Measurements from ENCODE around the gene CLEC17A.
"Not testable (repeated sequence)": the region's sequence is repeated elsewhere in the genome, so short reads cannot be mapped to it uniquely, and the experiment has no call there.

CLEC17A gene

DNA sequence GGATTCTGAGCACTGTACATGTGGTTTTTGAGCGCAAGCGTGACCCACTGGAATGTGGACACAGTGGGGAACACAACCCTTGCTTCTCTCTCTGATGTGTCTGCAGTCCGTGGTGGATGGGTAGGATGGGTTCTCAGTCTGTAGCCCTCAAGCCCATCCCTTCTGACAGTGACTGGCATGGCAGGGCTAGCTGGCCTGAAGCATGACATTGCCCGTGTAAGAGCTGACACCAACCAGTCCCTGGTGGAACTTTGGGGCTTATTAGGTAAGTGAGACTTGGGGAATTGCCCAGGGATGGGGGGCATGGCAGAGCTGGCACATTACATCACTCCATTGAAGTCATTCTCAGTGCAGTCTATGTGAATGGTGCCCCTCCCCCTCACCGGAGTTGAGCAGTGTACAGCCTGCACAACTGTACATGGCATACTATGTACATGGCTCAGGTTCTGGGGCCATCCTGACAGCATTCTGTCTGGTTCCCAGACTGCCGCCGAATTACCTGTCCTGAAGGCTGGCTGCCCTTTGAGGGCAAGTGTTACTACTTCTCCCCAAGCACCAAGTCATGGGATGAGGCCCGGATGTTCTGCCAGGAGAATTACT lies 16.8 kb downstream of the CLEC17A start:
- Histone ChIP-seq H3K9me3 (ENCODE audit: control insufficient read depth, low read depth, low read length) (peaks cover 38% of the 10 kb centered on the region), H3K9ac (ENCODE audit: low read length) (no peak overlapping the region), H3K4me1 (ENCODE audit: control insufficient read depth, low read depth, low read length) (no peaks in the 10 kb centered on the region), H3K36me3 (ENCODE audit: control insufficient read depth, low read depth, low read length) (no peaks in the 10 kb centered on the region), H3K27ac (ENCODE audit: low read length) (no peak overlapping the region), H3K27me3 (ENCODE audit: control insufficient read depth, insufficient read depth, low read length) (no peaks in the 10 kb centered on the region), H3K4me3 (ENCODE audit: low read length) (no peak overlapping the region)

DNA sequence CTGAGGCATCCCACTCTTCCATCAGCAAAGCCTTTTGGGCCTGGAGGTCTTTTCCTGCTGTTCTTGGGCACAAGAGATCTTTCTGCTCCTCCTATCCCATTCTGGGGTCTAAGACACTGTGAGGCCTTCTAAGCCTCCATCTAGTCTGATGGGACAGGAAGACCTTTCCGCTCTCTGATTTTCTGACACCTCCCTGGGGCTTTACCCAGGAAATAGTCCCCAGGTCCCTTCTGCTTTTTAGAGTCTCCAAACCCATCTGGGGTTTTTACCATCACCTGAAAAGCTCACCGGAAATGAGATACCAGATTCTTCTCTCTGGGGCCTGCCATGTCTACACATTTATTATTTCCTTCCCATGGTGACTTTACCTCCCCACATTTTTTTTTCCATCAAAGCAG lies 21.1 kb downstream of the CLEC17A start:
- Histone ChIP-seq H3K36me3 (ENCODE audit: control insufficient read depth, low read depth, low read length) (no peaks in the 10 kb centered on the region), H3K9ac (ENCODE audit: low read length) (no peak overlapping the region), H3K4me1 (ENCODE audit: control insufficient read depth, low read depth, low read length) (no peaks in the 10 kb centered on the region), H3K27ac (ENCODE audit: low read length) (no peak overlapping the region), H3K27me3 (ENCODE audit: control insufficient read depth, insufficient read depth, low read length) (no peaks in the 10 kb centered on the region), H3K4me3 (ENCODE audit: low read length) (no peak overlapping the region), H3K9me3 (ENCODE audit: control insufficient read depth, low read depth, low read length) (peaks cover 45% of the 10 kb centered on the region)

DNA sequence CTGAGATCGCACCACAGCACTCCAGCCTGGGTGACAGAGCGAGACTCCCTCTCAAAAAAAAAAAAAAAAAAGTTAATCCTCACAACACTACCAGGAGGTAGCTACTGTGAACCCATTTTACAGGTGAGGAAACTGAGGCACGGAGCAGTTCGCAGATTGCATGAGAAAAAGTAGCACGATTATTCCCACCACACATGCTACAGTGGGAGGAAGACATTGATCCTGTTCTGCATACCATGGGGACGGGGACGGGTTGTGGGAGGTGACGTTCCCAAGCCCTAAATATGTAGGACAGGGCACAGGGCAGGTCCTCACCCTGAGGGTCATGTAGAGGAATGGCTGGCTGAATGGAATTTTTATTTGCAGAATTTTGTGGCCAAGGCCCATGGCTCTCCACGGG lies 23.7 kb downstream of the CLEC17A start:
- Histone ChIP-seq H3K4me3 (ENCODE audit: low read length) (no peak overlapping the region), H3K9me3 (ENCODE audit: control insufficient read depth, low read depth, low read length) (peaks cover 43% of the 10 kb centered on the region), H3K27ac (ENCODE audit: low read length) (no peak overlapping the region), H3K36me3 (ENCODE audit: control insufficient read depth, low read depth, low read length) (no peaks in the 10 kb centered on the region), H3K9ac (ENCODE audit: low read length) (no peak overlapping the region), H3K27me3 (ENCODE audit: control insufficient read depth, insufficient read depth, low read length) (no peaks in the 10 kb centered on the region), H3K4me1 (ENCODE audit: control insufficient read depth, low read depth, low read length) (no peaks in the 10 kb centered on the region)

DNA sequence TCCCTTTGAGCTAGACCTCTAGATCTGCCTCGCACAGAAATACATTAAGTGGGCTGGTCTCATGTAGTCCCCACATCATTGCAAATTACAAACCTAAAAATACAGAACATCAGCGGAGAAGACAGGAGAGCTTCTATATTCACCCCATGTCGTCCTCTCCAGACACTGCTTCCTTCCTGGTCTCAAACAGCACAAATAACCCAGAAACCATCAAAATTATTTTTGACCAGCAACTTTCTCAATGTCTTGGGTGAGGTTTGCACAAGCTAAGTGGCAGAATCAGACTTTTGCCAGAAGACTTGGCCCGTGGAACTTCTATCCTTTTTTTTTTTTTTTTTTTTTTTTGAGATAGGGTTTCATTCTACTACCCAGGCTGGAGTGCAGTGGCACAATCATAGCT lies 28.2 kb downstream of the CLEC17A start:
- H3K9ac ChIP-seq (ENCODE audit: low read length), result no peak overlapping the region
- no peaks in the 10 kb centered on the region for H3K27me3 ChIP-seq (ENCODE audit: control insufficient read depth, insufficient read depth, low read length)
- no peaks in the 10 kb centered on the region for H3K36me3 ChIP-seq (ENCODE audit: control insufficient read depth, low read depth, low read length)
- no peaks in the 10 kb centered on the region for H3K4me1 ChIP-seq (ENCODE audit: control insufficient read depth, low read depth, low read length)
- H3K27ac ChIP-seq (ENCODE audit: low read length), result no peak overlapping the region
- H3K4me3 ChIP-seq (ENCODE audit: low read length), result no peak overlapping the region
- H3K9me3 ChIP-seq (ENCODE audit: control insufficient read depth, low read depth, low read length), result peaks cover 33% of the 10 kb centered on the region

DNA sequence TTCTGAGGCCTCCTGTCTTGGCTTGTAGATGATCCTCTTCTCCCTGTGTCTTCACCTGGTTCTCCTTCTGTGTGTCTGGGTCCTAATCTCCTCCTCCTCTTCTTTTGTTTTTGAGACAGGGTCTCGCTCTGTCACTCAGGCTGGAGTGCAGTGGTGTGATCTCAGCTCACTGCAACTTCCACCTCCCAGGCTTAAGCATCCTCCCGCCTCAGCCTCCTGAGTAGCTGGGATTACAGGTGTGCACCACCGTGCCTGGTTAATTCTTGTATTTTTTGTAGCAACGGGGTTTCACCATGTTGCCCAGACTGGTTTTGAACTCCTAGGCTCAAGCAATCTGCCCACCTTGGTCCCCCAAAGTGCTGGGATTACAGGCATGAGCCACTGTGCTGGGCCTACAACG lies 29.4 kb downstream of the CLEC17A start:
- not testable (repeated sequence) for H3K9ac ChIP-seq (ENCODE audit: low read length); H3K36me3 ChIP-seq (ENCODE audit: control insufficient read depth, low read depth, low read length); H3K4me1 ChIP-seq (ENCODE audit: control insufficient read depth, low read depth, low read length); H3K27me3 ChIP-seq (ENCODE audit: control insufficient read depth, insufficient read depth, low read length); H3K4me3 ChIP-seq (ENCODE audit: low read length); H3K27ac ChIP-seq (ENCODE audit: low read length)
- peaks cover 24% of the 10 kb centered on the region for H3K9me3 ChIP-seq (ENCODE audit: control insufficient read depth, low read depth, low read length)

DNA sequence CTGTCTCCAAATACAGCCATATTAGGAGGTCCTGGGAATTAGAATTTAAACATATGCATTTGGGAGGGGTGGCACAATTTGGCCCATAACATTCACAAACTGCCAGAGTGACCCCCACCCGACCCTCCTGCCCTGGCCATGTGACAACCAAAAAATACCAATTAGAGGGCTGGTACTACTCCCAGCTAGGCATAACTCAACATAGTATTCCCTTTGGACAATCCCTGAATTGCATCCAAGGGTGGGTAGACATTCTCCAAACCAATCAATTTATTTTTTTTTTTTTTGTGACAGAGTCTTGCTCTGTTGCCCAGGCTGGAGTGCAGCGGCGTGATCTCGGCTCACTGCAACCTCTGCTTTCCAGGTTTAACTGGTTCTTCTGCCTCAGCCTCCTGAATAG lies 29.8 kb downstream of the CLEC17A start:
- H3K27me3 ChIP-seq (ENCODE audit: control insufficient read depth, insufficient read depth, low read length), result no peaks in the 10 kb centered on the region
- no peak overlapping the region for H3K4me3 ChIP-seq (ENCODE audit: low read length)
- H3K9ac ChIP-seq (ENCODE audit: low read length), result no peak overlapping the region
- H3K9me3 ChIP-seq (ENCODE audit: control insufficient read depth, low read depth, low read length), result peaks cover 24% of the 10 kb centered on the region
- no peaks in the 10 kb centered on the region for H3K4me1 ChIP-seq (ENCODE audit: control insufficient read depth, low read depth, low read length)
- no peaks in the 10 kb centered on the region for H3K36me3 ChIP-seq (ENCODE audit: control insufficient read depth, low read depth, low read length)
- no peak overlapping the region for H3K27ac ChIP-seq (ENCODE audit: low read length)

DNA sequence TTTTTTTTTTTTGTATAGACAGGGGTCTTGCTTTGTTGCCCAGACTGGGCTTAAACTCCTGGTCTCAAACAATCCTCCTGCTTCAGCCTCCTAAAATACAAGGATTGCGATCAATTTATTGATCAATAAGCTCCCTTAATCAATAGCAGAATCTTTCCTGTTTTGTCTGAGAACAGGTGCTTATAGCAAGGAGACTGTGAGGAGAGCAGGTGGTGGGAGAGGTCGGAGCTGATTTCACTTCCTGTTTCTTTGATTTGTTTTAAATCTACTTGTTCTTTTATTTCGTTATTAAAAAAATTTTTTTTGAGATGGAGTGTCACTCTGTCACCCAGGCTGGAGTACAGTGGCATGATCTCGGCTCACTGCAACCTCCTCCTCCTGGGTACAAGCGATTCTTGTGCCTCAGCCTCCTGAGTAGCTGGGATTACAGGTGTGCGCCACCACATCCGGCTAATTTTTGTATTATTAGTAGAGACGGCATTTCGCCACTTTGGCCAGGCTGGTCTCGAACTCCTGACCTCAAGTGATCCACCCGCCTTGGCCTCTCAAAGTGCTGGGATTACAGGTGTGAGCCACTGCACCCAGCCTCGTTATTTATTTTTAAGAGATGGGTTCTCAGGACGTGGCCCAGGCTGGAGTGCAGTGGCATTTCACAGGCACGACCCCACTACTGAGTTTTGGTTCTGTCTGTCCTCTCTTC lies 30.7 kb downstream of the CLEC17A start:
- not testable (repeated sequence) for H3K4me1 ChIP-seq (ENCODE audit: control insufficient read depth, low read depth, low read length); H3K27ac ChIP-seq (ENCODE audit: low read length); H3K4me3 ChIP-seq (ENCODE audit: low read length); H3K36me3 ChIP-seq (ENCODE audit: control insufficient read depth, low read depth, low read length); H3K9ac ChIP-seq (ENCODE audit: low read length); H3K27me3 ChIP-seq (ENCODE audit: control insufficient read depth, insufficient read depth, low read length)
- H3K9me3 ChIP-seq (ENCODE audit: control insufficient read depth, low read depth, low read length), result peaks cover 21% of the 10 kb centered on the region

DNA sequence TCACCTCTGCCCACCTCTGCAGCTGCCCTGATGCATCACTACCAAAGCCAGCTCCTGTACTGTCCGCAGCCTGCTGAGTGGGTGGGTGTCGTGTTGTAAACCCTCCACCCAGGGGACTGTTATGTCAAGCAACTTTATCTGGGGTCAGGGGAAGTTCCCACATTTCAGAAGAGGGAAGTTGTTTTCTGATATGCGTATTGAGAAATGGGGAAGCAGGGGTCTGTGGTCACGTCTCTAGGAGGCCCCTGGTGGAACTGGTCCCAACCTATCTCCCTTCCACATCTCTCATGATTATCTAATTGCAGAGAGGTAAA lies 31.2 kb downstream of the CLEC17A start:
- no peak overlapping the region for H3K27ac ChIP-seq (ENCODE audit: low read length)

DNA sequence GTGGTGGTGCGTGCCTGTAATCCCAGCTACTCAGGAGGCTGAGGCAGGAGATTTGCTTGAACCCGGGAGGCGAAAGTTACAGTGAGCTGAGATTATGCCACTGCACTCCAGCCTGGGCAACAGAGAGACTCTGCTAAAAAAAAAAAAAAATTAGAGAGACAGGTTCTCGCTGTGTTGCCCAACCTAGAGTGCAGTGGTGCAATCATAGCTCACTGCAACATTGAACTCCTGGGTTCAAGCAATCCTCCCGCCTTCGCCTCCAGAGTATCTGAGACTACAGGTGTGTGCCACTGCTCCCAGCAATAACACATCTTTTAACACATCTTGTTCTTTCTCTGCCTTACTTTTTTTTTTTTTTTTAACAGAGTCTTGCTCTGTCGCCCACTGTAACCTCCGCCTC lies 32.7 kb downstream of the CLEC17A start:
- H3K9ac ChIP-seq (ENCODE audit: low read length), result no peak overlapping the region
- no peaks in the 10 kb centered on the region for H3K36me3 ChIP-seq (ENCODE audit: control insufficient read depth, low read depth, low read length)
- no peak overlapping the region for H3K4me3 ChIP-seq (ENCODE audit: low read length)
- no peaks in the 10 kb centered on the region for H3K4me1 ChIP-seq (ENCODE audit: control insufficient read depth, low read depth, low read length)
- no peak overlapping the region for H3K27ac ChIP-seq (ENCODE audit: low read length)
- no peaks in the 10 kb centered on the region for H3K27me3 ChIP-seq (ENCODE audit: control insufficient read depth, insufficient read depth, low read length)
- peaks cover 27% of the 10 kb centered on the region for H3K9me3 ChIP-seq (ENCODE audit: control insufficient read depth, low read depth, low read length)

More for the DNA sequence above, 31.2 kb downstream of the CLEC17A start:
- no peak overlapping the region for H3K9ac ChIP-seq (ENCODE audit: low read length)
- no peaks in the 10 kb centered on the region for H3K4me1 ChIP-seq (ENCODE audit: control insufficient read depth, low read depth, low read length)
- no peaks in the 10 kb centered on the region for H3K27me3 ChIP-seq (ENCODE audit: control insufficient read depth, insufficient read depth, low read length)
- H3K4me3 ChIP-seq (ENCODE audit: low read length), result no peak overlapping the region
- H3K9me3 ChIP-seq (ENCODE audit: control insufficient read depth, low read depth, low read length), result peaks cover 19% of the 10 kb centered on the region
- H3K36me3 ChIP-seq (ENCODE audit: control insufficient read depth, low read depth, low read length), result no peaks in the 10 kb centered on the region

DNA sequence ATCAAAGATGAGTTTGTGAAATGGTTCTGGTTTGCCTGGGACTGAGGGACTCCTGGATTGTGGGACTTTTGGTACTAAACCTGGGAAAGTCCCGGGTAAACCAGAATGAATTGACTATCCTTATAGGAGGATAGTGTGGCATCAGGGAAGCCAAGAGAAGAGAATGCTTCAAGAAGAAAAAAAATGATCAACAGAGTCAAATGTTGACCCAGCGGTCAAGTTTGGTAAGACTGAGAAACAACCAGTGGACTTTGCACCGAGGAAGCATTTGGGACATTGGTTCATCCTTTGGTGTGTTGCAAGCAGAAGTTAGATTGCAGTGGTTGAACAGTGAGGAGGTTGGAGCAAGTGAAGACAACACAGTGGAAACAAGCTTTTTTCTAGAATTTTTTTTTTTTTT lies 33.5 kb downstream of the CLEC17A start:
- H3K36me3 ChIP-seq (ENCODE audit: control insufficient read depth, low read depth, low read length), result no peaks in the 10 kb centered on the region
- H3K4me3 ChIP-seq (ENCODE audit: low read length), result no peak overlapping the region
- no peaks in the 10 kb centered on the region for H3K27me3 ChIP-seq (ENCODE audit: control insufficient read depth, insufficient read depth, low read length)
- H3K9me3 ChIP-seq (ENCODE audit: control insufficient read depth, low read depth, low read length), result peaks cover 29% of the 10 kb centered on the region
- H3K9ac ChIP-seq (ENCODE audit: low read length), result no peak overlapping the region
- H3K27ac ChIP-seq (ENCODE audit: low read length), result no peak overlapping the region
- no peaks in the 10 kb centered on the region for H3K4me1 ChIP-seq (ENCODE audit: control insufficient read depth, low read depth, low read length)

DNA sequence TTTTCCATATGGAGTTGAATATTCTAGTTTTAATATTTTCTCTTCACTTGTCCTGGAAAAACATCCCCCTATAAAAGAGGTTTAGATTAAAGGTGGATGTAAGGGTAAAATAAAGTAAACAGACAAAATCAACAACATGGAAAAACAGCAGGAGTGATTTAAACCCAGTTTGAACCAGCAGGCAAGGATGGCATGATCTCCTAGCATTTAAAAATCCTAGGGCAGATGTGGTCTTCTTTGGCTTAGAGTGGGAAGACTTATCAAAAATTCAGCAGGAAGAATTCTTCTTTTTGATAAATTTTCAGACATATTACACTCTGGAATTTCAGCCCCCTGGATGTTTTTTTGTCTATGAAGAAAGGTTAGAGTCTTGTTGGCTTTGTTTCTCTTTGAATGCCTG lies 36.5 kb downstream of the CLEC17A start:
- no peaks in the 10 kb centered on the region for H3K36me3 ChIP-seq (ENCODE audit: control insufficient read depth, low read depth, low read length)
- H3K27me3 ChIP-seq (ENCODE audit: control insufficient read depth, insufficient read depth, low read length), result no peaks in the 10 kb centered on the region
- H3K9ac ChIP-seq (ENCODE audit: low read length), result no peak overlapping the region
- no peak overlapping the region for H3K4me3 ChIP-seq (ENCODE audit: low read length)
- no peak overlapping the region for H3K27ac ChIP-seq (ENCODE audit: low read length)
- no peaks in the 10 kb centered on the region for H3K4me1 ChIP-seq (ENCODE audit: control insufficient read depth, low read depth, low read length)
- H3K9me3 ChIP-seq (ENCODE audit: control insufficient read depth, low read depth, low read length), result peaks cover 31% of the 10 kb centered on the region

DNA sequence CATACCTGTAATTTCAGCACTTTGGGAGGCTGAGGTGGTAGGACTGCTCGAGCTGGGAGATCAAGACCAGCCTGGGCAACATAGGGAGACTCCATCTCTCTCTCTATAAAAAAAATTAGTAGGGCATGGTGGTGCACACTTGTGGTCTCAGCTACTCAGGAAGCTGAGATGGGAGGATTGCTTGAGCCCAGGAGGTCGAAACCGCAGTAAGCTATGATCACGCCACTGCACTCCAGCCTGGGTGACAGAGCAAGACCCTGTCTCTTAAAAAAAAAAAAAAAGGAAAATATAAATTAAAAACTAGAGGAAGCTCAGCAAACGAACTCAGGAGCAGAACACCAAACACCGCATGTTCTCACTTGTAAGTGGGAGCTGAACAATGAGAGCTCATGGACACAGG lies 41.6 kb downstream of the CLEC17A start:
- H3K4me3 ChIP-seq (ENCODE audit: low read length); H3K27ac ChIP-seq (ENCODE audit: low read length); H3K4me1 ChIP-seq (ENCODE audit: control insufficient read depth, low read depth, low read length); H3K9ac ChIP-seq (ENCODE audit: low read length); H3K36me3 ChIP-seq (ENCODE audit: control insufficient read depth, low read depth, low read length); H3K27me3 ChIP-seq (ENCODE audit: control insufficient read depth, insufficient read depth, low read length): not testable (repeated sequence)
- H3K9me3 ChIP-seq (ENCODE audit: control insufficient read depth, low read depth, low read length), result peaks cover 39% of the 10 kb centered on the region

All from iPS-18a (cell line).